ENCODE measurements around the gene PPP1R3A. TPM values are rescaled to one million over a fixed set of nuclear protein-coding genes. Genes with fewer than 3 reads are reported as not detected.

PPP1R3A gene
- total RNA-seq, 1 experiment from 2014 or later = not detected

DNA sequence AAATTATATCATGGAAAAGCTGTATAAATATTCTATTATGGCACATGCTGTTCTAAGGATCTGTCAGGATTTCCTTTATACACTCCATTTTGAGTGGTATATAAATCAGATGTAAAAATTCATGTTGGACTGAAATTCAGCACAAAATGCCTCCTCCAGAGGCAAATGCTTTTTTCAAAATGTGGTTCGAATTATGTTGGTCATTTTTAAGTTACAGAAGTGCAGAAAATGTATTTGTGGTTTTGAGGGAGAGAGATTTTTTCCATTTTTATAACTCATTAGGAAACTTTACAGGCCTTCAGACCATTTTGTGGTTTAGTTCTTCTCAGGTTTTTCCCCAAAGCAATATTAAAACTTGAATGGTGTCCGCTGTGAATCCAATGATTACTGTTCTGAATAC lies 2.9 kb downstream of the PPP1R3A start:
- no peak overlapping the region for H2BK120ac ChIP-seq (ENCODE audit: low read depth, low read length, poor library complexity, severe bottlenecking)
- no peak overlapping the region for H3K27ac ChIP-seq (ENCODE audit: insufficient read length, low read depth, low read length)
- no peaks in the 10 kb centered on the region for H3K27me3 ChIP-seq (ENCODE audit: insufficient read depth, low read length)
- no peak overlapping the region for H3K56ac ChIP-seq (ENCODE audit: insufficient read length, low read depth, low read length)
- H3K79me2 ChIP-seq (ENCODE audit: insufficient read depth, low read length) = no peaks in the 10 kb centered on the region
- no peak overlapping the region for H3K9ac ChIP-seq (ENCODE audit: extremely low read depth, insufficient read length, low read length)
- H3K9me3 Mint-ChIP-seq = no peaks in the 10 kb centered on the region
- no peak overlapping the region for H4K8ac ChIP-seq (replicated peaks; ENCODE audit: insufficient read length, low read depth, low read length)
- no peak overlapping the region for H2BK15ac ChIP-seq (ENCODE audit: low read depth, low read length)
- H4K91ac ChIP-seq (ENCODE audit: insufficient read length, low read depth, low read length) = no peak overlapping the region
- no peak overlapping the region for H4K5ac ChIP-seq (ENCODE audit: insufficient read length, low read depth, low read length)
- H2AK5ac ChIP-seq (ENCODE audit: insufficient read length, low read length) = no peak overlapping the region
- 0 out of 4 replicates have a peak, but pooled peaks cover 0 to under 1% of the 10 kb centered on the region in 2 experiments for H3K4me1 Mint-ChIP-seq
- H3K4me2 ChIP-seq (ENCODE audit: insufficient read depth, insufficient read length, low read length) = no peak overlapping the region
- WGBS (ENCODE audit: extremely low coverage, insufficient read length, low lambda C conversion rate) = no CpG with 5 or more reads among the region's 2 CpGs
- H3K23me2 ChIP-seq (ENCODE audit: insufficient read length, low read depth, low read length, poor library complexity, severe bottlenecking) = no peaks in the 10 kb centered on the region
- H3K79me1 ChIP-seq (ENCODE audit: insufficient read depth, low read depth, low read length, poor library complexity, severe bottlenecking) = no peaks in the 10 kb centered on the region
- no peaks in the 10 kb centered on the region for H3K4me1 ChIP-seq (ENCODE audit: insufficient read depth, low read length)
- H2BK12ac ChIP-seq (ENCODE audit: insufficient read length, low read depth, low read length) = no peak overlapping the region
- no peak overlapping the region for H3K4ac ChIP-seq (ENCODE audit: low read depth, low read length)
- H2BK20ac ChIP-seq (ENCODE audit: low read depth, low read length, poor library complexity, severe bottlenecking) = no peak overlapping the region
- TF ChIP-seq, protein P1, sequence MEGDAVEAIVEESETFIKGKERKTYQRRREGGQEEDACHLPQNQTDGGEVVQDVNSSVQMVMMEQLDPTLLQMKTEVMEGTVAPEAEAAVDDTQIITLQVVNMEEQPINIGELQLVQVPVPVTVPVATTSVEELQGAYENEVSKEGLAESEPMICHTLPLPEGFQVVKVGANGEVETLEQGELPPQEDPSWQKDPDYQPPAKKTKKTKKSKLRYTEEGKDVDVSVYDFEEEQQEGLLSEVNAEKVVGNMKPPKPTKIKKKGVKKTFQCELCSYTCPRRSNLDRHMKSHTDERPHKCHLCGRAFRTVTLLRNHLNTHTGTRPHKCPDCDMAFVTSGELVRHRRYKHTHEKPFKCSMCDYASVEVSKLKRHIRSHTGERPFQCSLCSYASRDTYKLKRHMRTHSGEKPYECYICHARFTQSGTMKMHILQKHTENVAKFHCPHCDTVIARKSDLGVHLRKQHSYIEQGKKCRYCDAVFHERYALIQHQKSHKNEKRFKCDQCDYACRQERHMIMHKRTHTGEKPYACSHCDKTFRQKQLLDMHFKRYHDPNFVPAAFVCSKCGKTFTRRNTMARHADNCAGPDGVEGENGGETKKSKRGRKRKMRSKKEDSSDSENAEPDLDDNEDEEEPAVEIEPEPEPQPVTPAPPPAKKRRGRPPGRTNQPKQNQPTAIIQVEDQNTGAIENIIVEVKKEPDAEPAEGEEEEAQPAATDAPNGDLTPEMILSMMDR (conservative IDR thresholded peaks at IDR 0.05) = no peak
- H3K36me3 Mint-ChIP-seq (ENCODE audit: insufficient read depth in 1 of 3, low read depth in 3 of 3) = no peaks in the 10 kb centered on the region
- no peak overlapping the region for H2AFZ ChIP-seq (ENCODE audit: low read length)
- H3K14ac ChIP-seq (ENCODE audit: insufficient read depth, low read length) = no peak overlapping the region
- H4K20me1 ChIP-seq (ENCODE audit: control insufficient read depth, insufficient read depth, insufficient read length) = no peaks in the 10 kb centered on the region
- no peak overlapping the region for H3K23ac ChIP-seq (ENCODE audit: insufficient read length, low read depth, low read length)
- no peak overlapping the region for H2BK5ac ChIP-seq (ENCODE audit: insufficient read length, low read length)
- no peak for DNase-seq
- no peak overlapping the region for H3T11ph ChIP-seq (ENCODE audit: low read length)
- no peak overlapping the region for H3K18ac ChIP-seq (ENCODE audit: insufficient read length, low read depth, low read length)
- no peaks in the 10 kb centered on the region for H3K27me3 Mint-ChIP-seq (ENCODE audit: low read depth)
- H3K9me3 ChIP-seq (ENCODE audit: control insufficient read depth, low read depth, low read length) = no peaks in the 10 kb centered on the region
- H3K27ac Mint-ChIP-seq = no peak overlapping the region
- no peak overlapping the region for H3K4me3 Mint-ChIP-seq

All from H9 (cell line).